ELR (cell line): ENCODE data around the gene MYO5C.
"Not testable (repeated sequence)": the region's sequence is repeated elsewhere in the genome, so short reads cannot be mapped to it uniquely, and the experiment has no call there.

ENCODE experiments used
- DNase-seq: peaks from one replicate; pipeline ENCODE4 v3.0.0-alpha.2; 2015; ENCODE audit warnings: low read depth

MYO5C gene

GRCh38 chr15:52308446-52309153 lies 13.0 kb upstream of the MYO5C start:
- DNase-seq = no peak

DNA sequence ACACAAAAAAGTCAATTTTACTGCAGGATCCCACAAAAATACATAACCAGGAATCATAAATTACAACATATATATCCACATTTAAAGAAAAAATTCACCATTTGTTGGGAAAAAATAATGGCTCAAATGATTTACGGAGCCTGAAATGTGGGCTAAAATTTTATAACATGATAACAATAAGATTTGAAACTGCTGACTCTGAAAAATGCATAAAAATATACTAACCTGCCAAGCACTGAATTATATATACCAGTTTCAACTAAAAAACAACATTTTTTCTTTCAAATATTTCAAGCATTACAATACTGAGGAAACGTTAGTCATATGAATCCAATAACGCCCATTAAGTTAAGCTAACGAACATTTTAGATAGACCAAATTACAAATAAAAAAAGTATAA lies 12.2 kb upstream of the MYO5C start:
- no peak for DNase-seq

DNA sequence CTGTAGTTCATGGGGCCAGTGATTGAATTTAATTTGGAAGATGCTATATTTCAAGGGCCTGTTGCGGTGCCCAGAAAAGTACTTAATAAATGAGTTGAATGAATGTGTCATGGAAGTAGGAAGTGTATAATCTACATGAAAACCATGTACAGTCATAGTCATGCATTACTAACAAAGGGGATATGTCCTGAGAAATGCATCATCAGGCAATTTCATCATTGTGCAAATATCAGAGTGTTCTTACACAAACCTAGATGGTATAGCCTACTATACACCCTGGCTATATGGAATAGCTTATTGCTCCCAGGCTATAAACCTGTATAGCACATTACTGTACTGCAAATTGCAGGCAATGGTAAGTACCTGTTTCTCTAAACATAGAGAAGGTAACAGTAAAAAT lies 10.7 kb upstream of the MYO5C start:
- peak; percentile 81 for DNase-seq

DNA sequence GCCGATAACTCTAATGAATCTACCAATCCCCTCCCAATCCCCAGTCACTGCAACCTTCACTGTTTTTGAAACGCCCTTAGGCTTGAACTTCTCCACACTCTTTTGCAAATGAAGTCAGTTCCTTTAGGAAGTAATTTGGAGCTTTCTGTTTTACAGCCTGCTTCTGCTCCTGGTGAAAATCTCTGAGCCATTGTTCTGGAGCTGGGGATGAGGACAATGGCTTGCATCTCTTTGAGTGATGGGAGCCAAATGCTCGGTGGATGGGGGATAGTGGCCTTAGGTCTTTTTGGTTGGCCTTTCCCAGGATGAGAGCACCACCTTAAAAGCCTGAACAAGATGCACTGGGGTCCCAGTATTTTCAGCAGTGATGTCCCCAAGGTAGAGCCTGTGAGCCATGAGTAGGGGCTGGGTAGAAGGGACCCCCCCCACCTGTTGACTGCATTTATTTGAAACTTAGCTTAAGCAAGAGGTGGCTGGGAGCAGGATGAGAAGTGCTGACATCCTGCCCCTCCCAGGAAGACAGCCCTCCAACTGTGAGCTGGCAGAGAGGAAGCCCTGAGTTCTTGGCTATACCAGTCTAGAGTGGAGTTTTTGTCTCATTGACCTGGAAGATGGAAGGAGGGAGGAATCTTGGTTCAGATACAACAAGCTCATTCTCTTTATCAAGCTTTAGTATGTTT lies 7.6 kb upstream of the MYO5C start:
- no peak for DNase-seq

DNA sequence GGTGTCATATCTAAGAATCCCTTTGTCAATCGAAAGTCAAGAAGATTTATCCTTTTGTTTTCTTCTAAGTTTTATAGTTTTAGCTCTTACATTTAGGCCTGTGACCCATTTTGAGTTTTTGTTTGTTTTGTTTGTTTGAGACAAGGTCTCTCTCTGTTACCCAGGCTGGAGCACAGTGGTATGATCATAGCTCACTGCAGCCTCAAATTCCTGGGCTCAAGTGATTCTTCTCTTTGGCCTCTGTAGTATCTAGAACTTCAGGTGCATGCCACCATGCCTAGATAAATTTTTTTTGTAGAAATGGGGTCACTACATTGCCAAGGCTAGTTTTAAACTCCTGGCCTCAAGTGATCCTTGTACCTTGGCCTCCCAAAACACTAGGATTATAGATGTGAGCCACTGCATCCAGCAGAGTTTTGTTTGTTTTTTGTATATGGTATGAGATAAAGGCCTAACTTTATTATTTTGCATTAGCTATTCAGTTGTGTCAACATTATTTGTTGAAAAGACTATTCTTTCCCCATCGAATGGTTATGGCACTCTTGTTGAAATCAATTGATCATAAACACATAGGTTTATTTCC lies 5.8 kb upstream of the MYO5C start:
- no peak for DNase-seq

- no peak for DNase-seq
These were observed 653 bp downstream of the MYO5C start for GRCh38 chr15:52294881-52295420.

- DNase-seq = no peak
These were observed 2.7 kb downstream of the MYO5C start for GRCh38 chr15:52292780-52293392.

DNA sequence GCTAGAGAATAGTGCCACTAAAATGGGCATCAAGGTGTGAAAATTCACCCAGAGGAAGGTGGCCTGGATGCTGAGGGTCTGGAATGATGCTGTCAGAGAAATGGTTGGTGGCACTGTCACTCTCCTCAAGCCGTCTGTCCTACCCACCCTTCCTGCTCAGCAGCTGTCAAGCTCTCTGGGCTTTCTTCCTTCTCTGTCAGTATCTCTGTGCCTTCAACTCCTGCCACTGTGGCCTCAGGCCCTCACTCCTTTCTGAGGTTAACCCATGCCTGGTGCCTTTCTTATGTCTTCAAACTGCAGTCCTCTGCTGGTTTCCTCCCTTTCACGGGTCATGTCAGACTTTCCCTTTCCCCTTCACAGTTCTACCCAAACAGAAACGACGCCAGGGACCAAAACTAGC lies 4.4 kb downstream of the MYO5C start:
- DNase-seq = no peak

GRCh38 chr15:52290800-52291199 lies 4.8 kb downstream of the MYO5C start:
- no peak for DNase-seq

DNA sequence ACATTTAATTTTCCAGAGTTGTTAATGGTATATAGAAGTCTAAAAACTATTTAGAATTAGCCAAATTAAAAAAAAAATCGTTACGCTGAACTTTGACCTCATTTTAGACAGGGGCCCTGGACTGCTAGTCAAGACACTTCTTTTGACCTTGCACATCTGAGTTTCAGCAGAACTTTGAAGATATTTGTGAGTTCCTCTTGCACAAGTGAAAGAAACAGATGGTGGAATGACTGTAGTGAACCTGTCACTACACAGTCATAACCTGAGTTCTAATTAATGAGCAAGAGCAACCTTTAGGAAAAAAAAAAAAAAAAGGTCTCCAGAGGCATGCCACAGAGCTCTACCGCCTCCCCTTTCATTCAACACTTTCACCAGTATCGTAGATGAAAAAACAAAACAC lies 5.3 kb downstream of the MYO5C start:
- no peak for DNase-seq

- no peak for DNase-seq
These were observed 5.9 kb downstream of the MYO5C start for GRCh38 chr15:52289629-52290081.

GRCh38 chr15:52288986-52289385 lies 6.6 kb downstream of the MYO5C start:
- no peak for DNase-seq

DNA sequence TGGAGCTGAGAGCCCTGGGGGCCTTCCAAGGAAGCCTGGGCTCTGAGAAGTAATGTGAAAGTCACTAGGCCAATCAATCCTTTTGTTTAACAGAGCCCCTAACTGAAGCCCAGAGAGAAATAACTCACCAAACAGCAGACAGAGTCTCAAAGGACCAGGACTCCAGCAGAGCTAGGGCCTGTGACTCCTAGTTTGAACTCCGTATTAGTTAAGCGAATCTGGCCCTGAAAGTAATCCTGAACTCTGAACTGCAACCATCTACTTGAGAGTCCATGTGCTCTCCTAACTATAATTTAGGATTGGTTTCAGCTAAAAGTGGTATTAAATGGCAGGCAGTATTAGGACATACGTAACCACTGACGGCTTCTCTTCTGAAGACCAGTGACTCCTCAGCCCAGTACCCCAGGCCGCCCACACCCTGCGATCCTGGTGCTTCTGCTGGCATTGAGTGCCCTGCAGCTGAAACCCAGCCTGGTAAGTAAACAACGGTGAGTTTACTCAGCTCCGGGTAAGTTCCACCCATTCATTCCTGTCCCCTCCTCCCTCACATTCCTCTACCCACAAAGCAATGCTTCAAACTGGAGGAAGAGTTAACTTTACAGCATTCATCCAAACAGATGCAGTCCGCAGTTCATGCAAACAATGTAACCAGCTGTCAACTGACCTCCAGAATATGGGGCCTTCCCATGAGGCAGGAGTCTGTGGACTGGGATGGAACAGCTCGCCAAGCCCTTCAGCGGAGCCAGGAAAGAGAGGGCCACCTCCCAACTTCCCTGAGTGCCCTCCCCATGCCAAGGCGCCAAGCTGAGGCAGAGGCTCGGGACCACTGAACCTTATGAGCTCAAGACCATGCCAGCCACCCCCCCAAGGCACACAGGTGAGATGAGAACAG lies 7.3 kb downstream of the MYO5C start:
- DNase-seq = no peak

- DNase-seq = no peak
These were observed 8.5 kb downstream of the MYO5C start for GRCh38 chr15:52287114-52287513.

- DNase-seq = not testable (repeated sequence)
These were observed 9.7 kb downstream of the MYO5C start for GRCh38 chr15:52285941-52286340.

- DNase-seq = peak; percentile 57
These were observed 11.4 kb downstream of the MYO5C start for GRCh38 chr15:52284164-52284563.

DNA sequence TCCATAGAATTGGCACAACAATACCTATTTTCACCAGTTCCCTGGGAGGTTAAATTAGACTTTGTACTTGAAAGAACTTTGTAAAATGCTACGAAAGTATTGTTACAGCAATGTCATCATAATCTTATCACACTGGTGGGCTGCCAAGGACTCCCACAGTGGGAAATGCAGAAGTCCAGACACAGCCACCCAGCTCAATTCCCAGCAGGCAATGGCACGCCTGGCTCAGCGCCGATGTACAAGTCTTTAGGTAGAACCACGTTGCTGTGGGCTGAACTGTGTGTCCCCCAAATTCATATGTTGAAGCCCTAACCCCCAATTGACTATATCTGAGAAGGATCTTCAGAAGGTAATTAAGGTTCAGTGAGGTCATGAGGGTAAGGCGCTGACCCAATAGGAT lies 12.3 kb downstream of the MYO5C start:
- DNase-seq = no peak

DNA sequence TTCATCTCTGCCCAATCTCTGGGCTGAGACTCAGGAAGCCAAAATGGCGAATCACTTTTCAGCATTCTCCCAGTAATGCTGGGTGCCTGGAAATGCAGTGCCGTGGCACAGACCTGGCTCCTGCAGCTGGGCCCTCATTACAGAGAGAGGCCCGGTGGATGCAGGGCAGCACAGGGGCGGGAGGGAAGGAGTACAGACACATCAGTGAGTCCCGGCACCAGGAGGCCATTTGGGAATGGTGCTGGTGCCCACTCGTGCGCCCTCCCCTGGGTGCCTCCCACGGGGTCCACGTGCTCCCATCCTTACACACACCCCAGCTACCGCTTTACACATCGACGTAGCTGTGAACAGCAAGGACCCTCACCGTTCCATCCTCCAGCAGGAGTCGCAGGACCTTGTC lies 13.2 kb downstream of the MYO5C start:
- no peak for DNase-seq

DNA sequence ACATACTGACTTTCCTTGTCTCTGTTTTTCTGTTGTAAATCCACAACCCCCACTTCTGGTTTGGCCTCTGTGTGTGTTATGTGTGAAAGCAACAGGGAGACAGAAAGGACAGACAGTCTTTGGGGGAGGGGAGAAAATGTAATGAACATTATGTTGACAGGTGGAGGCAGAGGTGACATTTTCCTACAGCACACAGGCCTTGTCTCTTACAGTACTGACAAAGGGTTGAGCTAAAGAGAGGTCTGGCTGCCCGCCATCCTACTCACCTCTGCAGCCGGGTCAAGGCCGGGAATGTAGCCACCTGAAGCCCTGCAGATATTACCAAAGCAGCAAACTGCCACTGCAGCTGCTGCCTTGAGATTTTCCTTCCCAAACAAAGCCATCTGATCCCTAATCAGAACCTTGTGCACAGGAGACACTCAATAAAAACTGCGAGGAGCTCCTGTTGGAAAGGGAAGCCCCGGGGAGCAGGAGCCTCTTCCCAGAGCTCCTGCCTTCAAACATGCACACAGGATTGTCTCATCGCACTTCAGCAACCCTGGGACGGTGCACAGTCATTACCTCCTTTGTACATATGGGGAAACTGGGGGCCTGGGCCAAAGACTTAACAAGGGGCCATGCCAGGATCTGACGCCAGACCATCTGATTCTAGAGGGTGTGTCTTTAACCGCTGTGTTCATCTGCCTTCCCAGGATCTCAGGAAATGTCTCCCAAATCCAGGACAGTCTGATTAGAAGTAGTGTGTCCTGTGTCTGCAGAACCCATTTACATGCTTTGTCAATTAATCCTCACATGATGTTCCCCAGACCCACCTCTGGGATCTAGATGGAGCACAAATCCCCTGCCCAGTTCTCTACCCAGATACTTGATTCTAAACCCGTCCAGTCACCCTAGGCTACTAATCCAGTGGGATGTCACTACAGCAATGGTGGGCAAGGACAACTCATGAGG lies 14.2 kb downstream of the MYO5C start:
- no peak for DNase-seq

DNA sequence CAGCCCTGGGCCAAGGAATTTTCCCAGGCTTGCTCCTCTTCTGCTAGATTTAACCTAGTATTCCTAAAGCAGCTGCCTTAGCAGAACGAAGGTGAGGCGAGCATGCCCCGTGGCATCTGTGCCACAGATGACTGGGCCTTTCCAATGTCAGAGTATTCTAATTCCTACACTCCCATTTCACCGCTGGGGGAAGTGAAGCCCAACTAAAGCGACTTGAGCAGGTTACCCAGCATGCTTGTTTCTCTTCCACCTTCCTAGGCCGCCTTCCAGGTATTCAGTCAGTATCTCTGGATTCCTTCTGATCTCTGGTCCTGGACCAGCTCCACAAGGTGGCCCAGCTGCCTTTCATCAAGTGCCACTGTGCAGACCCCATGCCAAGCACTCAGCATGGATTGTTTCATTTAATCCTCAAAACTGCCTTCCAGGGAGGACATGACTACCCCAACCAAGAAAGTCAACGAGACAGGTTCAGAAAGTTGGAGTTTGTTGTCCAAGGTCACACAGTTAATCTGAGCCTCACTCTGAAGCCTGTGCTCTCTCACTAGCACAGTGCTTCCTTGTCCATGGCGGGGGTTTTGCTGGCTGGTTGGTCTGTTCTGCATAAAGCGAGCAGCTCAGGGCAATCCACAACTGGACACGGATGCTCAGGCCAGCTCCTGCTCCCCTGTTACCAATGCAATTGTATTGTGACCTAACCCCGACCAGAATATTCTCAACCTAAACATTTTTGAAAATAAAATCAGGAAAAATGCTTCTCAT lies 15.1 kb downstream of the MYO5C start:
- no peak for DNase-seq
